HG02852 (cell line): Measurements from ENCODE around the gene RIMS4.

Experiments
- ATAC-seq: cut with Tn5 transposase; IDR thresholded peaks from one replicate; pipeline ENCODE4 v1.9.1; 2021; ENCODE audit warnings: mild to moderate bottlenecking, moderate library complexity; ENCODE audit not compliant: unreplicated experiment

RIMS4 gene

DNA sequence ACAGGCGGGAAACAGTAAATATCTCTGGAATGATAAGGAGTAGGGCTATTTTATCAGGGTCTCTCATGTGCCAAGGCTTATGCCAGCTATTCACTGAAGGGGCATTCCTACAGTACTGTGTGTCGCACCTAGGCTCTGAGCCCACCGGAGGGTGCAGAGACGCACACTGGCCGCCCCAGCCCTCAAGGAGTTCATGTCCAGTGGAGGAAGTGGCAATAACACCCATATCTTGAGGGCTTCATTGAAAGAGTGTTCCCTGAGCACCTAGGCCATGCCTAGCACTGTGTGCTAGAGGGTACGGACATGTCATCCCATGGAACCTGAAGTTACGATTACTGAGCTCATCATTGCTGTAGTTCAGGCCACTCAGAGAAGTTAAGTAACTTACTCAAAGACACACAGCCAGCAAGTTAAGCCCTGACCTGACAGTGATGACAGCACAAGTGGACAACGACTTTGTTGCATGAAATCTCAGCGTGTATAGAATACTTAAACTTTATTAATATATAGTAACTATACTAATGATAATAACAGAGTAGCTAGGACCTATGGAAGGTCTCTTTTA, 86.5 kb downstream of the RIMS4 start:
- ATAC-seq, result no peak

DNA sequence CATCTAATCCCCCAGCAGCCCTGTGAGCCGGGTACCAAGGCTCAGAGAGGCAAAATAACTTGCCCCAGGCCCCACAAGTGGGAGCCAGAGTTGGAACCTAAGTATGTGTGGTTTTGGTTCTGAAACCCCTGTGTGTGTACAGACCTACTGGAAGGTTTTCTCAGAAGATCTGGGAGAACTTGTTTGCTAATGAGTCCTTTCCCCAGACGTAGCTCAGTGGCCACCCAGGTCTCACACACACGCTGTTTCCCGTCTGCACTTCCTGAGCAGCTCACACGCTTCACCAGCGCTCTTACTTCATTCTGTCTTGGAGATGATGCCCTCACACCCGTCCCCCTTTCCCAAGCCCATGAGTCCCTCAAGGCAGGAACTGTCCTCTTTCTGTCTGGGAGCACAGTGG, 87.0 kb downstream of the RIMS4 start:
- ATAC-seq, result no peak

- ATAC-seq, result no peak
These were observed 87.4 kb downstream of the RIMS4 start for GRCh38 chr20:44722990-44723389.

DNA sequence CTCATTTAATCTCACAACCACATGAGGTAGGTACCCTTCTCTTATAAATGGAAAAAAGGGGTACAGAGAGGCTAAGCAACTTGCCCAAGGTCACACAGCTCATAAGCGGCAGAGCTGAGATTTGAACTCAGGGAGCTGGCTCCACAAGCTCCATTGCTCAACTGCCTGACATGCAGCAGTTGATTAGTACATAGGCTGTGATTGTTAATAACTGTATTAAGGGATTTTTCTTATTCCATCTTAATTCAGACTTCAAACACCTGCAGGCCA, 88.6 kb downstream of the RIMS4 start:
- no peak for ATAC-seq

GRCh38 chr20:44720997-44721784, 89.2 kb downstream of the RIMS4 start:
- no peak for ATAC-seq

DNA sequence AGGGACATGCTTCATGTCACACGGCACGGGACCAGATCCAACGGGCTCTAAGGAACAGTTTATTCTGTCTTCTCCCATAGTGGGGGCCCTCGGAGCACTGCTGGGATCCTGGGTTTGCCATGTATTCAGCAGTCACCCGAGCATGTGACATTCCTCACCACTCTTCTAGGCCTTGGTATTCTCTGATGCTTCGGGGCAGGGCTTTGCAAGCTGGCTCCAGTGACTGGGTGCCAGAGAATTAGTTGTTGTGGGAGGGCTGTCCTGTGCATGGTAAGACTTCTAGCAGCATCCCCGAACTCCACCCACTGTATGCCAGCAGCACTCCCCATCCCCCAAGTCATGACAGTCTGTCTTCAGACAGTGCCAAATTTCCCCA, 89.7 kb downstream of the RIMS4 start:
- no peak for ATAC-seq

GRCh38 chr20:44719841-44720240, 90.5 kb downstream of the RIMS4 start:
- ATAC-seq, result no peak

DNA sequence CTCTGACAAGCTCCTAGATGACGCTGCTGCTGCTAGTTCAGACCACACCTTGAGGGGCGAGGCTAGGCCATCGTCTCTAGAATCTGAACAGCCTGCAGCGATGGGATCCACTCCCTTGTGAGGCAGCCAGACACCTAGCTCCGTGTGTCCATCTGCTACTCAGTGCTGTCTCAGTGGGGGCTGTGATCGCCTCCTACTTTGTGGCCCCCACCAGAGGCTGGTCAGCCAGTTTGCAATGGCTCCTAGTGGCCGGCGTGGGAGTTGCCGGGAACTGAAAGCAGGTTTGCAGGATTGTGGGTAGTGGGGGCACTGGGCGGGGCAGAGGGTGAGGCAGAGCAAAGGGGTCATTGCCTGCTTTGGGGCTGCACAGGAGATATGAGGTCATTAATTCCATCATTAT, 92.4 kb downstream of the RIMS4 start:
- ATAC-seq, result no peak

- no peak for ATAC-seq
These were observed 93.8 kb downstream of the RIMS4 start for GRCh38 chr20:44716309-44717106.

- ATAC-seq, result no peak
These were observed 94.6 kb downstream of the RIMS4 start for GRCh38 chr20:44715499-44716308.

DNA sequence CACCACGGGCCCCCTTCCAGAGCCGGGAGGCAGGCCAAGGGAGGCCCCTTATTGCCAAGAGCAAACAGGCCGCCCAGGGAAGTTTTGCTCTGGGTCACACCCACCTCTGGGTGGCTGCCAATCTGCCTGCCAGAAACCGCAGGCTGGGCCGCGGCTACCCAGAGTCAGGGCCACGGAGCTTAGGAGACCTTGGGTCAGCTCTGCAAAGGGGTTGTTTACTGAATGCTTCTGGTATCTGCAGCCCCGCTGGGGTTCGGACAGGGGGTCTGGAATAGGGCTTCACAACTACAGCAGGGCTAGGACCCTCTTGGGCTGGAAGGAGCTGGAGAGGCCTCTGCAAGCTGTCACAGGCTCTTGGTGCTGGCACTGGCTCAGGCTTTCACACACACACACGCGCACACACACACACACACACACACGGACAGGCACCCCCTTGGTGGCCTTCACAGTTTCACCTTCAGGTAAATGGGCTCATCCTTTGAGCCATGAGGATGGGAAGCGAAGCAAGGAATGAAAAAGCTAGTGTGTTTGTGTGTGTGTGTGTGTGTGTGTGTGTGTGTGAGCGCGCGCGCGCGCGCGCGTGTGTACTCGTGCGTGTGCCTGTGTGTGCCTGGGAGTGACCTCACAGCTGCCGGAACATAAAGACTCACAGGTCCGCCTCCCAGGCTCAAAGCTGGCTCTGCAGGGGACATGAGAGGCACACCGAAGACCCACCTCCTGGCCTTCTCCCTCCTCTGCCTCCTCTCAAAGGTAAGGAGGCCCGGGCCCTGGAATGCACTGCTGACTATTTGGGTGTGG, 95.4 kb downstream of the RIMS4 start, which contains the start of gene CCN5:
CCN5 (plus strand) TSS at position 669 of the 798 bp plus-strand sequence; CDS start at position 691, 22 bp downstream.
- ATAC-seq, result no peak

GRCh38 chr20:44714102-44714700, 96.1 kb downstream of the RIMS4 start:
- no peak for ATAC-seq

GRCh38 chr20:44711237-44711636, 99.1 kb downstream of the RIMS4 start:
- ATAC-seq, result no peak

- no peak for ATAC-seq
These were observed 100.5 kb downstream of the RIMS4 start for GRCh38 chr20:44709797-44710196.

DNA sequence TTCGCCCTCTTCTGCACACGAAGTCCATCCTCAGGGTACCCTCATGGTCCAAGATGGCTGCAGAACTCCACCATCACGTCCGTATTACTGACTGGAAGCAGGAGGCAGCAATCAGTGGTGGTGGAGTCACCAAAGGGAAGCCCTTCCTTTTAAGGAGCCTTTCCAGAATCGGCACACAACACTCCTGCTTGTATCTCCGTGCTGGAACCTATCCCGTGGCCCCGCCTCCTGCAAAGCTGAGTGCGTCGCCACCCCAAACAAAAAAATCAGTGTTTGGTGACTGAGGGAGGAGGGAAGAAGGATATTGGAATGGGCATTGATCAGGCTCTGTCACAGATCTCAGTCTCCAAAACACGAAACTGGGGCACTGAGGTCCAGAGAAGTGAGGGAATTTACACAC, 101.0 kb downstream of the RIMS4 start:
- ATAC-seq, result no peak

- no peak for ATAC-seq
These were observed 103.2 kb downstream of the RIMS4 start for GRCh38 chr20:44707018-44707579.

DNA sequence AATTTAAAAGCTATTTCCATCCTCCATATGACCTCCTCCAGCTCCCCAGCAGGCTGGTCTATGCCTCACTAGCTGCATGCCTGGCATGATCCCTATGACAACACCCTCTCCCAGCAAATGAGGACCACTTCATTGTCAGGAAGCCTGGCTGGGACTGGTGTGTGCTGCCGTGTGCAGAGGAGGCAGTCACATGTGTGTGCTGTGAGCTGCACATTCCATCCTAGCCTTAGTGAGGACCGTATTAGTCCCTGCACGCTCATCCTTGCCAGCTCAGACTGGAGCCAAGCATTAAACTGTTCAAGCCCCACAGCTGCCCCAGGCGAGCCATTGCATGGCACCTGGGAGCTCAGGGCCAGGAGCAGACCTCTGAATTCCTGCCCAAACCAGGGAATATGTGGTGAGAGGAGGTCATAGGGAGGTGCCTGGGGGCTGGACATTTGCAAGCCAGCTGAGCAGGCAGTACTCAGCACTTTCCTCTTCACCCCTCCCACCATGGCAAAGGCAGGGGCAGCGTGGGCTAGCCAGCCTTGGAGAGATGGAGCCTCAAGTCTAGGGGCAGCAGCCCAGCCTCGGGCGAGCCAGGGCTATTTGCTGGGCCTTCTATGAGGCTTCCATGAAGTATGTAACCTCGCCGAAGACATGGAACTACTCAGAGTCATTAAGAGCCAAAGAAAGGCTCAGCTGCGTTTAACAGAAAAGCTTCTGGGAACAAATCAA, 103.9 kb downstream of the RIMS4 start:
- ATAC-seq, result no peak

GRCh38 chr20:44705364-44706094, 104.8 kb downstream of the RIMS4 start:
- ATAC-seq, result no peak
